GM12865 (cell line): ENCODE results near the gene NXN.
"Not testable (repeated sequence)": the region's sequence is repeated elsewhere in the genome, so short reads cannot be mapped to it uniquely, and the experiment has no call there.

Experiments
- DNase-seq: peaks from one replicate; pipeline ENCODE4 v3.0.0; 2010; ENCODE audit warnings: low read depth
- H3K4me3 ChIP-seq: 2 replicates; pipeline ENCODE4 v1.5.1; 2011; ENCODE audit warnings: mild to moderate bottlenecking, low read depth, low read length, control low read depth
- CTCF ChIP-seq: IDR thresholded peaks from 2 replicates; pipeline ENCODE4 v1.5.1; 2011; ENCODE audit warnings: low read length, control low read depth, low read depth, inconsistent platforms; ENCODE audit not compliant: insufficient read depth; ENCODE audit errors: missing control alignments

The NXN gene

GRCh38 chr17:753418-753817 lies 226.2 kb downstream of the NXN start:
- DNase-seq: no peak
- H3K4me3 ChIP-seq: no peak overlapping the region
- TF ChIP-seq CTCF: no peak

GRCh38 chr17:752620-753219 lies 226.9 kb downstream of the NXN start:
- peak; percentile 61 for DNase-seq
- peak overlapping the region; percentile 94 for H3K4me3 ChIP-seq
- no peak for TF ChIP-seq CTCF

- peak; percentile 99 for TF ChIP-seq CTCF
- DNase-seq: peak; percentile 96
- H3K4me3 ChIP-seq: peak within 1 kb of the TSS; percentile 94
These were observed 227.5 kb downstream of the NXN start, which contains the start of gene GEMIN4 for GRCh38 chr17:752002-752619. GEMIN4 (minus strand) TSS chr17:752264; CDS start chr17:752142, 122 bp downstream.

GRCh38 chr17:751269-752001 lies 228.1 kb downstream of the NXN start:
- H3K4me3 ChIP-seq: peak overlapping the region; percentile 94
- peak; percentile 76 for DNase-seq
- TF ChIP-seq CTCF: no peak

GRCh38 chr17:750431-751037 lies 229.0 kb downstream of the NXN start:
- TF ChIP-seq CTCF: no peak
- peak overlapping the region; percentile 94 for H3K4me3 ChIP-seq
- no peak for DNase-seq

- not testable (repeated sequence) for H3K4me3 ChIP-seq, DNase-seq
These were observed 230.2 kb downstream of the NXN start for GRCh38 chr17:749359-749758.
